Measurements from ENCODE around the gene ERG28.

DNA sequence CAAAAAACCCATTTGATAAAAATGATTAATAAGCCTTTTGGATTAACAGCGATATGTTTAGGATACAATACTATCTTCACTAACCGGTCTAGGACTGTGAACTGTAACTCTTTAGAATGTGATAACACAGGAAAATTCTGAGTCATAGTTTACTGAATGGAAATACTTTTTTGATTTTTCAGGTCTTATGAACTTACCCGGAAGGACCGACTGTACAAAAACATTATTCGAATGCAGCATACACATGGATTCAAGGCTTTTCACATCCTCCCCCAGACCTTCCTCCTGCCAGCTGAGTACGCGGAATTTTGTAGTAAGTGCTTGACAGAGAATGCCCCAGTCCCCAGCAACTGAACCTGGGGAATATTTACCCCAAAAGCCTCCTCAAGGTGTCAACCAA lies 29.3 kb upstream of the ERG28 start:
- TF ChIP-seq, protein P1, sequence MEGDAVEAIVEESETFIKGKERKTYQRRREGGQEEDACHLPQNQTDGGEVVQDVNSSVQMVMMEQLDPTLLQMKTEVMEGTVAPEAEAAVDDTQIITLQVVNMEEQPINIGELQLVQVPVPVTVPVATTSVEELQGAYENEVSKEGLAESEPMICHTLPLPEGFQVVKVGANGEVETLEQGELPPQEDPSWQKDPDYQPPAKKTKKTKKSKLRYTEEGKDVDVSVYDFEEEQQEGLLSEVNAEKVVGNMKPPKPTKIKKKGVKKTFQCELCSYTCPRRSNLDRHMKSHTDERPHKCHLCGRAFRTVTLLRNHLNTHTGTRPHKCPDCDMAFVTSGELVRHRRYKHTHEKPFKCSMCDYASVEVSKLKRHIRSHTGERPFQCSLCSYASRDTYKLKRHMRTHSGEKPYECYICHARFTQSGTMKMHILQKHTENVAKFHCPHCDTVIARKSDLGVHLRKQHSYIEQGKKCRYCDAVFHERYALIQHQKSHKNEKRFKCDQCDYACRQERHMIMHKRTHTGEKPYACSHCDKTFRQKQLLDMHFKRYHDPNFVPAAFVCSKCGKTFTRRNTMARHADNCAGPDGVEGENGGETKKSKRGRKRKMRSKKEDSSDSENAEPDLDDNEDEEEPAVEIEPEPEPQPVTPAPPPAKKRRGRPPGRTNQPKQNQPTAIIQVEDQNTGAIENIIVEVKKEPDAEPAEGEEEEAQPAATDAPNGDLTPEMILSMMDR (conservative IDR thresholded peaks at IDR 0.05), result no peak
- TF ChIP-seq EZH2 (IDR thresholded peaks at IDR 0.05; ENCODE audit: low read depth), result no peak
